GM23248 (cell line): ENCODE data around the gene RANGAP1.

Source experiments
- EZH2 ChIP-seq: fragments of 200-600 bp; sonication (generic); IDR thresholded peaks from 2 replicates; pipeline ENCODE4 v1.6.1; 2018; ENCODE audit warnings: antibody characterized with exemption, mild to moderate bottlenecking; ENCODE audit not compliant: insufficient read depth, poor library complexity, severe bottlenecking
- EZH2phosphoT487 ChIP-seq: fragments of 200-600 bp; sonication (generic); IDR thresholded peaks from 2 replicates; pipeline ENCODE4 v1.6.1; 2018; ENCODE audit warnings: antibody characterized with exemption, moderate library complexity, mild to moderate bottlenecking, low read depth; ENCODE audit not compliant: insufficient read depth

- TF ChIP-seq EZH2 (no peak), EZH2phosphoT487 (no peak)
Measured at GRCh38 chr22:41285820-41286638, at the start of gene RANGAP1.
